ENCODE data around the gene PNISR.

PNISR gene

DNA sequence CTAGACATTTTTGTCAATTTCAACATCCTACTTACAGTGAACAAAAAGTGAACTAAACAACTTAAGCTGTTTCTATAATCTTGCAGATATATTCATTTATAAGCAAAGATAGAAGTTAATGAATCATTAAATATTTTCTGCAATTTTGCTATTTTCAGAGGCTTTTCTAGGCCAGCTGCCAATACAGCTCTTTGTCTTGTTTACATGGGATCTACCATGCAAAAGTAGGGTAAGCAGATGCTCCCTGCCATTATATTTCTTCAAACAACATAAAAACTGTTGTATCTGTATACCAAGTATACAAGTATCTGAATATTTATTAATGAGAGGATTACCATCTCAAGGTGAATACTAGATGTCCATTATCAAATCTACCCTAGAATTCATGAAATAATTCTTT lies 15.4 kb downstream of the PNISR start:
- no peak for DNase-seq (ENCODE audit: low spot score)

DNA sequence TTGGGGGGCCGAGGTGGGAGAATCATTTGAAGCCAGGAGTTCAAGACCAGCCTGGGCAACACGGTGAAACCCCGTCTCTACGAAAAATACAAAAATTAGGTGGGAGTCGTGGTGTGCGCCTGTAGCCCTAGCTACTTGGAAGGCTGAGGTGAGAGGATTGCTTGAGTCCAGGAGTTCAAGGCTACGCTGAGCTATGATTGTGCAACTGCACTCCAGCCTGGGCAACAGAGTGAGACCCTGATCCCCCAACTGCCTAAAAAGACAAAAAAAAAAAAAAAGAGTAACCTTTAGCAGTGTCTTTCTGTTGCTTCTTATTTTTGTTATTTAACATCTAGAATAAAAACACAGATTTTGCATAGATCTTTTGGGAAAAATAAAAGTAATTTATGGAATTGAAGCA lies 18.0 kb downstream of the PNISR start:
- DNase-seq (ENCODE audit: low spot score) = no peak

DNA sequence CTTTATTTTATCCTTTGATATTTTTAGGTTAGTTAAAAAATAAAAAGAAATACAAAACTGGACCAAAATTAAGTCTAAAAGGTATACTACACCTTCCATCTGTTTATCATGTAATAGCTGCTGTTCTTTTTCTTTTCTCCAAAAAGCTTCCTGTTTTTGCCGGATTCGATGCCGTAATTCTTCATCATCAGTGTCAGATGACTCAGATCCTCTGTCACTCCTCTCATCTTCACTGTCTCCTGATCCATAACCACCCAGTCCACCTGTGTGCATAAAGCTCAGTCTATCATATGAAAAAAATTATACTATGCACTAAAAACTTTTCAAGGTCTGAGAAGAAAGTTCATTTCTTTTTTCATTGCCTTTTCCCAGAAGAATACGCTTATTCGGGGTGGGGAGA lies 22.7 kb downstream of the PNISR start:
- DNase-seq (ENCODE audit: low spot score) = no peak

DNA sequence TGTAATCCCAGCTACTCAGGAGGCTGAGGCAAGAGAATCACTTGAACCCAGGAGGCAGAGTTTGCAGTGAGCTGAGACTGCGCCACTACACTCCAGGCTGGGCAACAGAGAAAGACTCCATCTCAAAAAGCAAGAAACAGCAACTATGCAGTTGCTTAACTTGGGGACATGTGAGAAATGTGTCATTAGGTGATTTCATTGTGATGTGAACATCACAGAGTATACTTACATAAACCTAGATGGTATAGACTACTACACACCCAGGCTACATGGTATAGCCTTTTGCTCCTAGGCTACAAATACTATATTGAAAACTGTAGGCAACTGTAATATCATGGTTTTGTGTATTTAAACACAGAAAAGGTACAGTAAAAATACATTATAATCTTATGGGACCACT lies 27.8 kb downstream of the PNISR start:
- no peak for DNase-seq (ENCODE audit: low spot score)

DNA sequence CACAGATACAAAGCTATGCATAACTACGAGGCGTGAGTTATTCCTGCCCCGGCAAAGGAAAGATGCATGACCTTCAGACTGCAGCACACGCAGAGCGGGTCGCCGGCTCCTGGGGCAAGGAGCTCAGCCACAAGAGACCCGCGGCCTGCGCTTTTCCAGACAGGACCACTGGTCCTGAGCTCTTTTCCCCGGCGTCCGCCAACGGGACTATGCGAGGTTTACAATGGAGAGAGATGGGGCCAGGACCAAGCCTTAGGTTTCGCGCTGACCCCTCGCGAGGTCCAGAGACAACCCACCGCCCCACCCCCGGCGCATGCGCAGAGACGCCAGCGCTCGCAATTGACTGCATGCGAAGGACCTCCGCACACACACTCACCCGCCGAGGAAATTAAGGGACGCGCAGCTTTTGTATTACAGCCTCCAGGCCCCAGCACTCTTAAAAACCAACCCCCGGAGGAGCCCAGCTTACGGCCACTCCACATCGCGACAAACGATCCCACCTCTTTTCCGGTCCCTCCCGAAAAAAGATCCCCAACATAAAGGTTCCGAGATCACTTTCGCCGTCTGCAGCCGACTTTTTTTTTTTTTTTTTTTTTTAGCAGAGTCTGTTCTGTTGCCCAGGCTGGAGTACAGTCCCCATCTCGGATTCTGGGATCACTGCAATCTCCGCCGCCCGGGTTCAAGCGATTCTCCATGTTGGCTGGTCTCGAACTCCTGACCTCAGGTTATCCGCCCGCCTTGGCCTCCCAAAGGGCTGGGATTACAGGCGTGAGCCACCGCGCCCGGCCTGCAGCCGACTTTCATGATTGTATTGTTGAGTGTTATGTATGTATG lies 31.2 kb downstream of the PNISR start, which contains the start of gene COQ3:
Gene COQ3, minus strand, starts transcription at position 498 of the 834 bp plus-strand sequence. Its CDS starts 16 bp downstream, at position 482.
- peak; percentile 86 for DNase-seq (ENCODE audit: low spot score)

DNA sequence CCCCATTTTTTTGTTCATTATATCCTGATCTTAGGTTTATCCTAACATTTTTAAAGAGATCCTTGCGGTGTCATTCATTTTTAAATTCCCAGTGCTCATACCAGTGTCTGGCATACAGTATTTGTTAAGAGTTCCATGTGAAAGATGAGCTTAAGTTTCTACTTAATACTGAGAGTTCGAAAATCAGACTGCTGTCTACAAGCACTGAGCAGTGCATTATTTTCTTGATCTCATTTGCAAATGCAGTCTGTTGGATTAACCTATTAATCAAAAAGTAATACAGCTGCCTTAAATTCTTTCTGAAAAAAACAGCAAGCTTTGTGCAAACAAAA lies 31.8 kb downstream of the PNISR start:
- DNase-seq (ENCODE audit: low spot score) = no peak

DNA sequence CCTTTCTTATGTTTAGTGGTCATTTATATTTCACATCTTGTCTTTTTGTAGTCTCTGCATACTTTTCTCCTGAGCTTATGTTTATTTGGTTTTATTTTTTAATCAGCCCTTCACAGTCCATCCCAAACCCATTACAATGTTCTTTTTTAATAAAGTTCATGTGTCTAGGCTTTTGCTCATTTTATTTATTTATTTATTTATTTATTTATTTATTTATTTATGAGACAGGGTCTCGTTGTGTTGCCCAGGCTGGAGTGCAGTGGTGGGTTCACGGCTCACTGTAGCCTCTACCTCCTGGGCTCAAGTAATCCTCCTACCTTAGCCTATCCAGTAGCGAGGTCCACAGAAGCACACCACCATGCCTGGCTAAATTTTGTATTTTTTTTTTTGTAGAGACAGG lies 34.2 kb downstream of the PNISR start:
- no peak for DNase-seq (ENCODE audit: low spot score)

DNA sequence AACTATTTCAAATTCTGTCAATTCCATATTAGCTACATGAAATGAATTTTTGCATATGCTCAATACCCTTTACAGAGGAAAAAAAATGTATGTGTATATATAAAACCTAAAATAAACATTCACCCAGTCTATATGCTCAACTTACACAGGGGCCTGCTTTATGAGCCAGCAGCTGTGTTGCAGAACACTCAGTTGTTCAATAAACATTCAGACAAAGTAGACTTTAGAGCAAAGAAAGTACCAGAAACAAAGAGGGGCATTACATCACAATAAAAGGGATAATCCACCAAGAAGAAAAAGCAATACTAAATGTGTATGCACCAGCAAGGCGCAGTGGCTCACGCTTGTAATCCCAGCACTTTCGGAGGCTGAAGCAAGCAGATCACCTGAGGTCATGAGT lies 40.6 kb downstream of the PNISR start:
- DNase-seq (ENCODE audit: low spot score) = no peak

DNA sequence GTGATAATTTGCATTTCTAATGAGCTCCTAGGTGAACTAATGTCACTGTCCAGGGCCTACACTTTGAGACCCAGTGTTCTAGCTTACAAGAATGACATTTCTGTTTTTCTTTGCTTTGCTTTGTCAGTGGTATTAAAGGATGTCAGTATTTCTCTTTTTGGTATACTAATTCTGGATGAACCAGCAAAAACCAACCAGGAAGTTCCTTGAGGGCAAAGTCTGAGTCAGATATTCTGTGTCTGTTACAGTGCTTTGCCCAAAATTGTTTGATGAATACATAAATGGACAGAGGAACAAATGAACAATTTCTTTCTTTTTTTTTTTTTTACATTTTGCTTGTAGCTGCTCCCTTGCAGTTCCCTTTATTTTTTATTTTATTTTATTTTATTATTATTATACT lies 46.5 kb downstream of the PNISR start:
- no peak for DNase-seq (ENCODE audit: low spot score)

DNA sequence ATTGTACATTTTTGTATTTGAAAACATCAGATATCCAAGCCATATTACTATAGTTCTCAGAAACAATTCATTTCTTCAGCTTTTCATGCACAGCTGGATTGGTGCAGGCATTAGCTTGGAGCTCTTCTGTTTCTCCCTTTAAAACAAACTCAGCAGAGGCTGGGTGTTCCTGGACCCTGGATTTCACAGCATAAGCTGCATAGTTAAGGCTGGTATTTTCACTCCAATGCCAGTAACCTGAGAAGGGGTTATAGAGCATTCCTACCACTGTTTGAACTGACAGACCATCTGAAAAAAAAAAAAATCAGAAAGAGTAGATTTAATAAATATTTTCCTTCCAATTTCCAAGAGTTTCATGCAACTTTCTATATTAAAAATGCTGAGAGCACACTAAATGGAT lies 55.6 kb downstream of the PNISR start:
- no peak for DNase-seq (ENCODE audit: low spot score)

DNA sequence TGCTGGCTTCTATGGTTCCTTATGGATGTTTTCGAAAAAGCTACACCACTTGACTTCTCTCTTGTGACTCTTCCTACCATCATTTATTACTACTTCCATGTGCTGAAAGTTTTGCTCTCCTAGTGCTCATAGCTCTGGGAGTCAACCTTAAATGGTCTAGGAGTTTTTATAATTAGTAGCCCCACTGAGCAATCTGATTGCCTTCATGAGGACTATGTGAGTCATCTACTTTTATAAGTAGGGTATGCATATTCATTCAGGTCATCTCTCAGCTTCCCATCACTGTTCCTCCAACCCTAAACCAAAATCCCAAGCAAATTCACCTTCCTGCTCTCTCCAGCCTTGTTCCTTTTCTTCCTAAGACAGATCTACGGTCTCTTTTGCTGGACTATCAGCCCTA lies 58.3 kb downstream of the PNISR start:
- DNase-seq (ENCODE audit: low spot score) = no peak

DNA sequence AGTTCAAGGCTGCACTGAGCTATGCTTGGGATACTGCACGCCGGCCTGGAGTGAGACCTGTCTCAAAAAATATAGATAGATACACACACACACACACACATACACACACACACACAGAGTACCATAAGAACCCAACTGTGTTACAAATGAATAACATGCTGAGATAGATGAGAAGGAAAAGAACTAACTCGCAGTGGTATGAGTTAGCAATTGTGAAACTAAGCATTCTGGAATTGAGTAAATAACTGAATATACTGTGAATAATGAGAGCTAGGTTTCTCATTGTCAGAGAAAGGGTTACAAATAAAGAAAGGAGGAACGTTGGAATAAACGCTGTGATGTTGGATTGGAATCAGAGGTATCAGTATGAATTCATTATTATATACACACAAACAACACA lies 61.1 kb downstream of the PNISR start:
- DNase-seq (ENCODE audit: low spot score) = no peak

DNA sequence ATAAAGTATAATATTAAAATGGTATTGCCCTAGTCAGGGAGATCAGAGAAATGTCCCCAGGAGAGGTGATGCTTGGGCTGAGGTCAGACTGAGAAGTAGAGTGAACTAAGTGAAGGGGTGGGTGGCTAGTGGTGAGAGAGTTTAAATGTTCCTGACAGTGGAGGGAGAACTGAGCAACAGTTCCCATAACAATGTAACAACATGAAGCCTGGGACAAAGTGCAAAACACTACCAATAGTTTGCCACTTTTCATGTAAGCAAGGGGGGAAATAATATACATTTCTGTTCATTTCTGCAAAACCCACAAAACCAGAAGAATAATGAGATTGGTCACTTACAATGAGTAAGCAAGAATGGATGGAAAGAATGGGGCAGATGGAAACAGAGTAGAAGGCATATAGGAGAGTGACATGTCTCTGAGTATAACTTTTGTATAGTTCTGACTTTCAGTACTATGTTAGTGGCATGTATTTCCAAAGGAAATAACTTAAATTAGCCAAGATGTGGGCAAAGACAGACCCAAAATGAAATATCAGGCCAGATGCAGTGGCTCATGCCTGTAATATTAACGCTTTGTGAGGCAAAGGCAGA lies 62.3 kb downstream of the PNISR start:
- DNase-seq (ENCODE audit: low spot score) = no peak

DNA sequence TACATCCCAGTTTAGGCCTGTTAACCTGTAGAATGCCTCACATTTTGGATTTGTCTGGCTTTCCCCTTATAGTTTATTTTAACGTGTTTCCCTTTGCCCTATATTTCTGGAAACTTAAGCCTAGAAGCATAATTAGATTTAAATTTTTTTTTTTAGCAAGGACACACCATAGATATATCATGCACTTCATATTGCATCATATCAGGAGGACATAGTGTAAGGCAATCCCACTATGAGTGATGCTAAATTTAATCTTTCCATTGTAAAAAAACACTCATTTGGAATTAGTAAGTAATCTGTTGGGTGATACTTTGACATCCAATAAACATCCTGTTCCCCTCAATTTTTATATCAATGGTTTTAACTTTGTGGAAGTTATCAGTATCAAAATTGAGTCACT lies 65.3 kb downstream of the PNISR start:
- DNase-seq (ENCODE audit: low spot score) = no peak

DNA sequence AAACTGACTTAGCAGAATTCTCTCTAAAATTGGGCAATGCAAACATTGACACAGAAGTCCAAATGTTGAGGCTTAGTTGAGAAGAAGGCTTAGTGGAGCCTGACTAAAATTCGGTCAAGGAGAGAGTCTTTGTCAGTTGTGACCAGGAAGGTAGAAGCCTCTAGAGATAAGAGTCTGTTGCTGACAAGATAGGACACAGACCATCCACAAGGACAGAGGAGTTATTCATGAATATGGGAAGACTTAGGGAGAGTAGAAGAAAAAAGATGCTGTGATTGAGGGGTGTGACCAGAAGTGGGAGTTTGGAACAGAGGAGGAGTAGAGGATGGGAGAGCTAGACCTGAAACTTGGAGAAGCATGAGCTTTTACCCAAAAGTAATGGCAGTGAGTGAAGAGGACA lies 68.5 kb downstream of the PNISR start:
- DNase-seq (ENCODE audit: low spot score) = no peak

DNA sequence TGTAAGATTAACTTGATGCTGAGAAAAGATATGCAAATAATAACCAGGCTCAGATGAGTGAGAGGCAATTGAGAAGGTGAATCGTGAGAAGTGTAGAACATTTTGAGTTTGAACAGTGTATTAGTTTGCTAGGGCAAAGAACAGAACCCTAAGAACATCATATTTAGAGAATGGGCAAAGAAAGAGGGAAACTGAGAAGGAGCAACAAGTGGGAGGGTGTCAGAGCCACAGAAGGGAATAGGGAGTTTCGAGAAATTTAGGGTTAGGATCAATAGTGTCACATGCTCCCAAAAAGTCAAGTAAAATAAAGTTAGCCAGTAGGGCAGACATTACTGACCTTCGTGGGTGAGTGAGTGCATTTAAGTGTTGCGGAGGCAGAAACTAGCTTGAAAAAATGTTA lies 70.1 kb downstream of the PNISR start:
- DNase-seq (ENCODE audit: low spot score) = no peak

DNA sequence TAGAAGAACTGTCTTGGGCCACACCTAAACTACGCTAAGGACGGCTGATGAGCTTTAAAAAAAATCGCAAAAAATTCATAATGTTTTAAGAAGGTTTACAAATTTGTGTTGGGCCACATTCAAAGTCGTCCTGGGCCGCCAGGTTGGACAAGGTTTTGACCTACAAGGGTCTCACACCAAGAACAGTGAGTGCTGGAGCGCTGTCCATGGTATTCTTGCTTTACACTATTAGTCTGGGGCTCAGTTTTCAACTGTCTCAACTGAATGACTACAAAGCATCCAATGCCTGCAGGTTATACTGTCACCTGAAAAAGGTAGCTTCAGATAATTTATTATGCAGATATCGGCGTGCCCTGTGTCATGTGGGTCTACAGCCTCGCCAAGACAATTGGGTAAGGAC lies 72.0 kb downstream of the PNISR start:
- no peak for DNase-seq (ENCODE audit: low spot score)

DNA sequence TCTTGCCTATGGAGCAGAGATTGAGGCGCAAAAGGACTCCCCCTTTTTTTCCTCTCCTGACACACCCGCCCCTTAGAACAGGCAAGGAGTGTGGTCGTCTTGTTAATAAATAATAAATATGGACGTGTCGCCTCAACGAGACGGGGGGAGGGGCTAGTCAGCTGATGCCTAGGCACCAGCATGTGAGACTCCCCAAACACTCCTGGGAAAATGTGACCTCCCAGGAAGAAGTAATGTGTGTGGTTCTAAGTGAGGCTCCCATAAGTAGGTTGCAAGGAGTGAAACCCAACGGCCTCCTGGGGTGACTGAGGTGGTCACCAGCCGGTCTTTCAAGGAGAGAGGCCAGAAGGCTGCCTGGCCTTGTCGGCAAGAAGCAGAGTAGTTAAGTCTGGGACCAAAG lies 74.5 kb downstream of the PNISR start:
- no peak for DNase-seq (ENCODE audit: low spot score)

DNA sequence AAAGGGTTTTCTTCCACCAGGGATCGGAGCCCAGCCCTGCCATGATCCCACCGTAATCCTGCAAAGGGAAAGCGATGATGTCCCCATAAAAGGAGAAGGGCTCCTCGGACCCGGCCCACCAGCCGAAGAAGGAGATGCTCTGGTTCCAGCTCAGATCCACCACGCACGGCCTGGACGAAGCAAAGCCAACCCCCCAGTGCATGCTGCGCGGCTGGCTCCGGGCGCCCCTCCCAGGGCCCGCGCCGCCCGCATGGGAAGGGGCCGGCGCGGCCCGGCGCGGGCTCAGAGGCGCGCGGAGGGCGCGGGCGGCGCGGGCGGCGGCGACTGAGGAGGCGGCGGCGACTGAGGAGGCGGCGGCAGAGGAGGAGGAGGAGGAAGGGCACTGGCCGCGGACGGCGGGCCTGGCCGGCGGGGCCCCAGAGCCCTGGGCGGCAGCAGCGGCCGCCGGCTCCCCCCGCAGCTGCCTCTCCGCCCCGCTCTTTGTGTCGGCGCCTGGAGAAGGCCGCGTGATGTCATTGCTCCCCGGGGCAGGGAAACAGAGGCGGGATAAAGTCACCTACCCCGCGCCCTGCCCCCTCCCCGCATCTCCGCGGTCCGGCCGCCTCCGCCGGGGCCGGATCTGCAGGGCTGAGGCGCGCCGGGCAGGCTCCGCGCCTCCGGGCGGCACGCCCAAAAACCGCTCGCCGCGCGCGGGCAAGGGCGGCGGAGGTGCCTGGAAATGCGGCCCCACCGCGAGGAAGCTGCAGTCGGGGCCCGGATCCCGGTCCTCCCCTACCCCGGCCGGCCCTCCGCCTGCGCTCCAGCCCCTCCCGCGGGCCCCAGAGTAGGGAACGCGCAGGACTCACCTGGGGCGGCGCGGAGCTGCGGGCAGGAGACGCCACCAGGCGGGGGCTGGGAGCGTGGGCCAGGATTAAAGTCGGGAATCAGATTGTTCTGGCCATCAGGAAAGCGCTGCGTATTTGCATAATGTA lies 75.7 kb downstream of the PNISR start, which contains the start of gene FAXC:
Gene FAXC, minus strand, starts transcription at position 504 of the 971 bp plus-strand sequence. Its CDS starts 302 bp downstream, at position 202.
- DNase-seq (ENCODE audit: low spot score) = peak; percentile 60

DNA sequence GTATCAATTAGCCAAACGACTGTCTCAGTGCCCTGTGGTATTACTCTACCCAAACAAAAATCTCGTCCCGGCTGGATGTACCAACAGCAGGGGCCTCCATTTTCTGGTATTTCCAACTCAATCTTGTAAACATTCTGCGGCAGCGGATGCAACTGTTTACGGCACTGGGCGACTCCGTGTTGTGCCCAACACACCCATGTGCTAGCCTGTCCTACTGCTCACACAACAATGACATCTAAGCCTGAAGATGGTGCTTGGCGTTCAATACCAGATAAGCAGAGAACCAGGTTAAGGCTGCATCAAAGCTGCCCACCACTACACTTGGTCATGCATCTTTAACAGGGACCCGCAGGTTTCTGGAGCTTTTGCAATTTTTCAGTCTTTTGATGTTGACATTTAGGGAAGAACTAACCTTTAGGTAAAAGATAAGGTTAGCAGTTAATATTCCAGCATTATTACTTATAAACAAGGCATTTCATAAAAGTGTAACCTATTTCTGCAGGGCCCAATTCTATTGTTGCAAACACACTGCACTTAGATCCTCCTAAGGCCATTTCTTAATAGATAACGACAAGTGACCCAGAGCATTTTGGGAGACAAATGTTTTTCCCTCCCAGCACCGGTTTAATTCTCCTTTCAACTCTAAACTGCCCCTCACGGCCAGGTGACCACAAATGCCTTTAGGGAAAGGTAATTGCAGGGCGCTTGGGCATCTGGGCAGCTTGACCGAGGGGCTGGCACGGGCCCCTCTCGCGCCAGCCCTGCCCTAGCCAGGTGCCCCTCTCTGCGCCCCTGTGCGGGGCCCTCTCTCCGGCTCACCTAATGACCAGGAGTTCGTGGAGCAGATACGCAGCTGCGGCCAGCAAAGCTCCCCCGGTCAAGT lies 76.6 kb downstream of the PNISR start:
- no peak for DNase-seq (ENCODE audit: low spot score)

Measured in HuH-7 (cell line).